ENCODE data around the gene RPL19.
"Not testable (repeated sequence)": the region's sequence is repeated elsewhere in the genome, so short reads cannot be mapped to it uniquely, and the experiment has no call there.

Gene RPL19

GRCh38 chr17:39200070-39200879 lies at the start of gene RPL19:
RPL19 (plus strand) TSS chr17:39200283; CDS start chr17:39200345, 62 bp downstream.
- DNase-seq: peak in 51 of 56 donors; percentile 29 to 90 (median 75)

GRCh38 chr17:39150795-39151149 lies 49.3 kb upstream of the RPL19 start:
- no peak for DNase-seq

- DNase-seq: peak in 1 of 56 donors; percentile 34
Measured at GRCh38 chr17:39151150-39151942, 48.7 kb upstream of the RPL19 start, which contains the start of gene PLXDC1. PLXDC1 (minus strand) TSS chr17:39151637; CDS start chr17:39151437, 200 bp downstream.

GRCh38 chr17:39151943-39152818 lies 47.9 kb upstream of the RPL19 start:
- DNase-seq: no peak

- peak; percentile 49 to 95 (median 85) for DNase-seq
Measured at GRCh38 chr17:39153599-39154051, 46.5 kb upstream of the RPL19 start.

- DNase-seq: no peak
Measured at GRCh38 chr17:39155654-39156053, 44.4 kb upstream of the RPL19 start.

GRCh38 chr17:39156491-39156890 lies 43.6 kb upstream of the RPL19 start:
- DNase-seq: no peak

GRCh38 chr17:39158623-39159022 lies 41.5 kb upstream of the RPL19 start:
- no peak for DNase-seq

- DNase-seq: no peak
Measured at GRCh38 chr17:39161962-39162361, 38.1 kb upstream of the RPL19 start.

GRCh38 chr17:39164675-39165143 lies 35.4 kb upstream of the RPL19 start:
- peak in 48 of 56 donors; percentile 15 to 88 (median 55) for DNase-seq

- DNase-seq: no peak
Measured at GRCh38 chr17:39165178-39165840, 34.8 kb upstream of the RPL19 start.

- DNase-seq: no peak
Measured at GRCh38 chr17:39165841-39166349, 34.2 kb upstream of the RPL19 start, which contains the start of gene ARL5C. ARL5C (minus strand) TSS chr17:39166161; CDS start chr17:39165760, 401 bp downstream.

- no peak for DNase-seq
Measured at GRCh38 chr17:39166437-39167335, 33.4 kb upstream of the RPL19 start.

GRCh38 chr17:39167476-39167875 lies 32.6 kb upstream of the RPL19 start:
- DNase-seq: peak in 17 of 56 donors; percentile 5 to 59 (median 25)

GRCh38 chr17:39168503-39168902 lies 31.6 kb upstream of the RPL19 start:
- not testable (repeated sequence) for DNase-seq

- no peak for DNase-seq
Measured at GRCh38 chr17:39169101-39169500, 31.0 kb upstream of the RPL19 start.

GRCh38 chr17:39169518-39169917 lies 30.6 kb upstream of the RPL19 start:
- no peak for DNase-seq

- DNase-seq: no peak
Measured at GRCh38 chr17:39170109-39170508, 30.0 kb upstream of the RPL19 start.

- DNase-seq: no peak
Measured at GRCh38 chr17:39170558-39170957, 29.5 kb upstream of the RPL19 start.

Data from amygdala (tissue), 56 donors.